ENCODE data around the gene CACNA1E. TPM values are rescaled to one million over a fixed set of nuclear protein-coding genes. Genes with fewer than 3 reads are reported as not detected.

Gene CACNA1E
- total RNA-seq, 1 experiment from 2014 or later, result 0.05 TPM

DNA sequence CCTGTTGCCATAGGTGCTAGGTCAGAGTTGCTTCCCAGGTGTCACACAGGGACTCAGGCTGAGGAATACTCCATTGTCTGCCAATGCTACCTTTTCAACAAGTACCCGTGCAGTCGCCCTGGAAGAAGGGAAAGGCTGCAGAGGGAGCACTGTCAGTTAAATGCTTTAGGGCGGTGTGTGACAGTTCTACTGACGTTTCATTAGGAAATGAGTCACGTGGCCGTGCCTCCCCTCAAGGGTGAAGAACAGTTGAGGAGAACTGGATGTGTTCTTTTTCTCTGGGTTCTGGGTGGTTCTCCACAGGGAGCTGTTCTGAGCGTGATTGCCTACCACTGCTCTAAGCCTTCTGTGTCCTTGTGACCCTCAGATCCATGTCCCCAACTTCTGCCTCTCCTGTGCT lies 197.6 kb downstream of the CACNA1E start:
- CTCF ChIA-PET, result interaction anchor here (0.6 to 1.0 kb wide), 3 partner anchors 48 to 365 kb away, joined by 3 to 4 read pairs (median 4); no protein-coding TSS in a partner anchor
- Mint-ChIP-seq H3K27ac (ENCODE audit: low read depth, unreplicated experiment) (no peak overlapping the region), H3K4me1 (ENCODE audit: insufficient read depth, unreplicated experiment) (no peaks in the 10 kb centered on the region), H3K36me3 (ENCODE audit: insufficient read depth, unreplicated experiment) (no peaks in the 10 kb centered on the region), H3K4me3 (ENCODE audit: unreplicated experiment) (no peak overlapping the region), H3K9me3 (ENCODE audit: unreplicated experiment) (peaks cover 6% of the 10 kb centered on the region), H3K27me3 (ENCODE audit: insufficient read depth, unreplicated experiment) (peaks cover 27% of the 10 kb centered on the region)
- TF ChIP-seq, protein P1, sequence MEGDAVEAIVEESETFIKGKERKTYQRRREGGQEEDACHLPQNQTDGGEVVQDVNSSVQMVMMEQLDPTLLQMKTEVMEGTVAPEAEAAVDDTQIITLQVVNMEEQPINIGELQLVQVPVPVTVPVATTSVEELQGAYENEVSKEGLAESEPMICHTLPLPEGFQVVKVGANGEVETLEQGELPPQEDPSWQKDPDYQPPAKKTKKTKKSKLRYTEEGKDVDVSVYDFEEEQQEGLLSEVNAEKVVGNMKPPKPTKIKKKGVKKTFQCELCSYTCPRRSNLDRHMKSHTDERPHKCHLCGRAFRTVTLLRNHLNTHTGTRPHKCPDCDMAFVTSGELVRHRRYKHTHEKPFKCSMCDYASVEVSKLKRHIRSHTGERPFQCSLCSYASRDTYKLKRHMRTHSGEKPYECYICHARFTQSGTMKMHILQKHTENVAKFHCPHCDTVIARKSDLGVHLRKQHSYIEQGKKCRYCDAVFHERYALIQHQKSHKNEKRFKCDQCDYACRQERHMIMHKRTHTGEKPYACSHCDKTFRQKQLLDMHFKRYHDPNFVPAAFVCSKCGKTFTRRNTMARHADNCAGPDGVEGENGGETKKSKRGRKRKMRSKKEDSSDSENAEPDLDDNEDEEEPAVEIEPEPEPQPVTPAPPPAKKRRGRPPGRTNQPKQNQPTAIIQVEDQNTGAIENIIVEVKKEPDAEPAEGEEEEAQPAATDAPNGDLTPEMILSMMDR (IDR thresholded peaks at IDR 0.05; ENCODE audit: unreplicated experiment), result no peak
- POLR2A ChIA-PET, result no interaction called here
- intact Hi-C loops (cut with micrococcal nuclease), result no loop called here
- DNase-seq (ENCODE audit: unreplicated experiment), result no peak
- no TSS peak for BruUV-seq (replicated peaks)

DNA sequence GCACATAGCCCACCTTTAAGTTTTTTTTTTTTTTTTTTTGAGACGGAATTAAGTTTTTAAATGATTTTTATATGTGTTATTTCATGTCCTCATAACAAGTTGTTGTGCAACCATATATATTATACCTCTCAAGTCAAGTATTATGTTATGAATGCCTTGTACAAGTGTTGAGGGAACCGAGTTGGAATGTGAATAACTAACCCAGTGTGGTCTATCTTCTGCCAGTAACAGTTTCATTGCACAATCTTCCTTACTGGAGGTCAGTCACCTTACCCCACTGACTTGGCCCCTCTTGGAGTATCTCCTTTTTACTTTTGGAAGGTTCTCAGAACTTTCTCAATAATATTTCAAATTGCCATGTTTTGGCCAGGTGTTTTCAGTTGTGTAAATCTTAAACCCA lies 201.9 kb downstream of the CACNA1E start:
- H3K4me3 Mint-ChIP-seq (ENCODE audit: unreplicated experiment), result no peak overlapping the region
- TF ChIP-seq, protein P1 (IDR thresholded peaks at IDR 0.05; ENCODE audit: unreplicated experiment), result no peak
- ChIA-PET POLR2A (no interaction called here), CTCF (no interaction called here)
- no peaks in the 10 kb centered on the region for H3K4me1 Mint-ChIP-seq (ENCODE audit: insufficient read depth, unreplicated experiment)
- no TSS peak for BruUV-seq (replicated peaks)
- no peaks in the 10 kb centered on the region for H3K36me3 Mint-ChIP-seq (ENCODE audit: insufficient read depth, unreplicated experiment)
- peaks cover 6% of the 10 kb centered on the region for H3K9me3 Mint-ChIP-seq (ENCODE audit: unreplicated experiment)
- peaks cover 39% of the 10 kb centered on the region for H3K27me3 Mint-ChIP-seq (ENCODE audit: insufficient read depth, unreplicated experiment)
- no peak overlapping the region for H3K27ac Mint-ChIP-seq (ENCODE audit: low read depth, unreplicated experiment)
- DNase-seq (ENCODE audit: unreplicated experiment), result no peak
- intact Hi-C loops (cut with micrococcal nuclease), result no loop called here

DNA sequence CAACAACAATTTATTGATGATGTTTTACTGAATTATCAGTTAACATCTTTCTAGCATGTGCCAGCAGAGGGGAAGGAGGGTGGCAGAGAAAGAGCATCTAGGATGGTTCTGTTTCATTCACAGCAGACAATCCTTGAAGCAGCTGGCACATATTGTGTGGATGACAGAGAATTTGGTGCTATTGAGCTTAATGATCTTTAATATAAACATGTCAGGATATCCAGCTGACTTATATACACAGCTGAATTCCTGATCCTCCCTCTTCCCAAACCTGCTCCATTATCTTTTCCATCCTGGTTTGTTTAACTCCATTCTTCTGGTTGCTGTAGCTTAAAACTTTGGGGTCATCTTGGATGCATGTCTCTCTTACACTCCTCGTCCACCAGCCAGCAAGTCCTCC lies 218.6 kb downstream of the CACNA1E start:
- H3K4me3 Mint-ChIP-seq (ENCODE audit: unreplicated experiment), result no peak overlapping the region
- BruUV-seq (replicated peaks), result no TSS peak
- ChIA-PET CTCF (interaction anchor here (0.7 to 0.9 kb wide), 2 partner anchors 69 to 222 kb away, joined by 3 read pairs; no protein-coding TSS in a partner anchor), POLR2A (no interaction called here)
- no peaks in the 10 kb centered on the region for H3K36me3 Mint-ChIP-seq (ENCODE audit: insufficient read depth, unreplicated experiment)
- no peak overlapping the region for H3K27ac Mint-ChIP-seq (ENCODE audit: low read depth, unreplicated experiment)
- no peak for DNase-seq (ENCODE audit: unreplicated experiment)
- peaks cover 44% of the 10 kb centered on the region for H3K27me3 Mint-ChIP-seq (ENCODE audit: insufficient read depth, unreplicated experiment)
- no peaks in the 10 kb centered on the region for H3K9me3 Mint-ChIP-seq (ENCODE audit: unreplicated experiment)
- TF ChIP-seq, protein P1 (IDR thresholded peaks at IDR 0.05; ENCODE audit: unreplicated experiment), result no peak
- H3K4me1 Mint-ChIP-seq (ENCODE audit: insufficient read depth, unreplicated experiment), result no peaks in the 10 kb centered on the region
- intact Hi-C loops (cut with micrococcal nuclease), result no loop called here

DNA sequence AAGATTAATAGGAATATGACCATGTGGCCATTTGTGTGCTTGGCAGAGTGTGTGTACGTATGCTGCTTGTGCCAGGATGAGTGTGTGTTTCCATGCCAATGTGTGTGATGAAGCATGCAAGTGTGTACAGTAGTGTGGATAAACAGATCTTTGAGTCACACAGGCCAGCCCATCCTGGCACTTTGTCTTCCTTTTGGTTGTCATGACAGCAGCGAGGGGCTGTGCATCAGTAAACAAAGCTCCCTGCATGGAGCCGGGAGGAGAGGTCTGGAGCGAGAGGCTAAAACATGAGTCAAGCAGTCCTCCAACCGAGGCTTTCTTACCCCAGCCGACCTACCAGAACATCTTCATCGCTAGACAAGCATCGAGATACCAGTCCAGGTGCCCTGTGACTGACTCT lies 221.2 kb downstream of the CACNA1E start:
- Mint-ChIP-seq H3K36me3 (ENCODE audit: insufficient read depth, unreplicated experiment) (no peaks in the 10 kb centered on the region), H3K27ac (ENCODE audit: low read depth, unreplicated experiment) (no peak overlapping the region), H3K4me1 (ENCODE audit: insufficient read depth, unreplicated experiment) (no peaks in the 10 kb centered on the region), H3K27me3 (ENCODE audit: insufficient read depth, unreplicated experiment) (peaks cover 54% of the 10 kb centered on the region), H3K4me3 (ENCODE audit: unreplicated experiment) (no peak overlapping the region), H3K9me3 (ENCODE audit: unreplicated experiment) (no peaks in the 10 kb centered on the region)
- TF ChIP-seq, protein P1 (IDR thresholded peaks at IDR 0.05; ENCODE audit: unreplicated experiment), result no peak
- ChIA-PET POLR2A (no interaction called here), CTCF (no interaction called here)
- no peak for DNase-seq (ENCODE audit: unreplicated experiment)
- intact Hi-C loops (cut with micrococcal nuclease), result no loop called here
- no TSS peak for BruUV-seq (replicated peaks)

All from MCF 10A (cell line).